IPS-18c (cell line): ENCODE results near the gene RNF126.
"Not testable (repeated sequence)": the region's sequence is repeated elsewhere in the genome, so short reads cannot be mapped to it uniquely, and the experiment has no call there.

ENCODE experiments used
- H3K4me3 ChIP-seq: 2 replicates; pipeline ENCODE4 v1.7.0; 2013; ENCODE audit warnings: low read depth, mild to moderate bottlenecking, low read length, moderate library complexity; ENCODE audit not compliant: insufficient read depth
- H3K9me3 ChIP-seq: one replicate; pipeline ENCODE4 v1.6.1; 2013; ENCODE audit warnings: mild to moderate bottlenecking, low read length, moderate library complexity; ENCODE audit not compliant: control insufficient read depth, insufficient read depth

The RNF126 gene

DNA sequence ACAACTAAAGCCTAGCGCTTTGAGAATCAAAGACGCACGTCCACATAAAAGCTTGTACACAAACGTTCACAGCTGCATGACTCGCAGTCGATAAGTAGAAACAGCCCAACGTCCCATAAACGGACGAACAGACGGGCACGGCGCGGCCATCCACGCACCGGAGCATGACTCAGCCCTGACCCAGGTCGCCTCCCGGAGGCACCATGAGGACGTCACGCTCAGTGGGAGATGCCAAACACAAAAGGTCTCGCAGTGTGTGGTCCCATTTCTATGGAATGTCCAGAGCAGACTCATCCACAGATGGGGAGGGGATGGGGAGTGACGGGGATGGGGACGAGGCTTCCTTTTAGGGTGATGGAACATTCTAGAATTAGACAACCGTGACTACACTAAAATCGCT lies 39.0 kb downstream of the RNF126 start:
- Histone ChIP-seq H3K4me3 (no peak overlapping the region), H3K9me3 (no peaks in the 10 kb centered on the region)

- Histone ChIP-seq H3K9me3 (no peaks in the 10 kb centered on the region), H3K4me3 (no peak overlapping the region)
These were observed 39.7 kb downstream of the RNF126 start for GRCh38 chr19:623175-623916.

- Histone ChIP-seq H3K9me3 (no peaks in the 10 kb centered on the region), H3K4me3 (no peak overlapping the region)
These were observed 40.3 kb downstream of the RNF126 start for GRCh38 chr19:622666-623065.

- Histone ChIP-seq H3K9me3 (no peaks in the 10 kb centered on the region), H3K4me3 (no peak overlapping the region)
These were observed 41.2 kb downstream of the RNF126 start for GRCh38 chr19:621819-622218.

DNA sequence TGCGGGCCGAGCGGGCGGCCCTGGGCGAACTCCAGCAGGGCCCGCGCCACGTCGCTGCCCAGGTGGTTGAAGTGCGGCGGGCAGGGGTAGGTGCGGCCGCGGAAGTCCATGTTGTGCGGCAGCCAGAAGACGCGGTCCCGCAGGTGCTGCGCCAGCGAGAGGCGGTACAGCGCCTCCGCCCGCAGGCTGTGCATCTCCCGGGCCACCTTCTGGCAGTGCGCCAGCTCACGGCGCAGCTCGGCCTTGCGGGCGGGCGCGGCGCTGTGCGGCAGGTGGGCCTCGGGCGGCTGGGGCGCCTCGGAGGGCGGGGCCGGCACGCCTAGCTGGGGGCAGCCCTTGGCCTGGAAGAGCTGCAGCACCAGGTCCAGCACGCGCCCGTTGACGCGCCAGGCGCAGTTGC lies 41.8 kb downstream of the RNF126 start:
- not testable (repeated sequence) for H3K4me3 ChIP-seq, H3K9me3 ChIP-seq

- Histone ChIP-seq H3K4me3 (no peak overlapping the region), H3K9me3 (no peaks in the 10 kb centered on the region)
These were observed 42.7 kb downstream of the RNF126 start for GRCh38 chr19:620166-620862.

DNA sequence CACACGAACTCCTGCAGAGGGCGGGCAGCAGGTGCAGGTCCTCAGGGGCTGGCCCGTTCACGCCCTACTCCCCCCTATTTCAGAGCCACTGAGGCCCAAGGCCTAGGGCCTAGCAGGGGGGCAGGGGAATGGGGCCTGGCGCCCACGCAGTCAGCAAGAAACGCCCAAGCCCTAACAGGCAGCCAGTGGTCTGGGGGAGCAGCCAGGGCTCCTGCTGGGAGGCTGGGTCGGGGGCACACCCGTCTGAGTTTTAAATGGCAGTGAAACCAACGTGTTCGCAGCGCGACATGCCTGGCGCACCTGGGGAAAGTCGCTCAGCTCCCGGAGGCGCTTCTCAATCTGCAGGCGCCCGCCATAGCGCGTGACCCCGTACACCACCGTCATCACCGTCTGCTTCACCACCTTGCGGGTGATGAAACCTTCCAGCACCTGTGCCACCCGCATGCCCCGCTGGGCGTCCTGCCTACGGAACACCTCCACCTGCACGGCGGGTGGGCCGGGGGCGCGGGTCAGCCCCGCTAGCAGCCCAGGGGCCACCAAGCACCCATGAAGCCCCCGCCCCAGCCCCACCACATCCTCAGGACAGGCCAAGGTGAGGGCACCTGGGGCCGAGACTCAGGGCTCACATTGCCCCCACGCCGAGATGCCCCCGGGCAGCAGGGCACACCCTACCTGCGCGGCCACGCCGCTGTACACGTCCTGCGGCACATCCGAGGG lies 43.6 kb downstream of the RNF126 start:
- no peak overlapping the region for H3K4me3 ChIP-seq
- H3K9me3 ChIP-seq = no peaks in the 10 kb centered on the region

DNA sequence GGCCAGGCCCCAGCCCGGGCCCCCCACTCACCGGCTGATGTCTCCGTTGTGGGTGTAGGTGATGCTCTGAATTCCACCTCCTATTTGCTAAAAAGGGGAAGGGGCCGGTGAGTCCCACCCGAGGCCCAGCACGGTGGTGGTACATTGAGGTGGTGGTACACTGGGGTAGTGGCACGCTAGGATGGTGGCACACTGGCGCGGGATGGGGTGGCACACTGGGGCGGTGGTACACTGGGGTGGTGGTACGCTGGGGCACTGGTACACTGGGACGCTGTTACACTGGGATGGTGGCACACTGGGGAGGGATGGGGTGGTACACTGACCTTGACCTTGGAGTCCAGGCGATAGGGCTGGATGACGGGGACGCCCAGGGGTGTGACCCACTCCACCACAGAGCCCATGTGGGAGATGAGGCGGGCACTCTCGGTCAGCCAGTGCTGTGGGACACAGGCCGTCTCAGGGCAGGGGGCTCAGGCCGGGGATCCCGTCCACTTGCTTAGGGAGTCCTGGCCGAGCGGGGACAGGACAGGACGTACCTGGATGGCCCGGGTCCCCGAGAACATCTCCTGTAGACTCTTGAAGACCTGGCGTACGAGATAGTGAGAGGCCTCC lies 44.2 kb downstream of the RNF126 start:
- Histone ChIP-seq H3K4me3 (no peak overlapping the region), H3K9me3 (peaks cover 2% of the 10 kb centered on the region)

- Histone ChIP-seq H3K9me3 (peaks cover 2% of the 10 kb centered on the region), H3K4me3 (no peak overlapping the region)
These were observed 44.8 kb downstream of the RNF126 start for GRCh38 chr19:618247-618619.

DNA sequence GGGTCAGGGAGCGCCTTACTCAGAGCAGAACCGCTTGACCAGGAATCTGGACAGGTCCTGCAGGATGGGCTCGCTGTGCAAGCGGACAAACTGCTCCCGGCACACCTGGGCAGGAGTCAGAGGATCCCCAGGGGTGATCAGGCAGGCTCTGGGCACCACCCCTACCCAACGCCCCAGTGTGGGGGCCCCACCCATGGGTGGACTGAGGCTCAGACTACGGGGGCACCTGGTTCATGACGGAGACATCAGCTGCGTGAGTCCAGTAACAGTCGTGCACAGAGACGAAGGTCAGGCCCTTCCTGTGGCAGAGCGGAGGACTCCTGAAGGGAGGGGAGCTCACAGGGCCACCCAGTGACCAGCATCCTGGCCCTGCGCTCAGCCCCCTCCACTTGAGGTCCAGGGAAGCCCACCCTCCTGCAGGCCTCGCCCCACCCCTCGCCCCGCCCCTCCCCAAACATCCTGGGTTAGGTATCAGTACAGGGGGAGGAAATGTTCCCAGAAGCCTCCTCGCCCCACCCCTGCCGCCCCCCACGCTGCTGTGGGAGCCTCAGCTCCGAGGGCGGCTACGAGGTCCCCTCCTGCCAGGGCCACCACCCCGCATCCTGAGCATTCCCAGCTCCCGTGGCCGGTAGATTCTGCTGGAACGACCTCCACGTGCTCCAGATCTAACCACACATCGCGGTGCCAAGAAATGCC lies 45.3 kb downstream of the RNF126 start:
- Histone ChIP-seq H3K4me3 (no peak overlapping the region), H3K9me3 (peaks cover 2% of the 10 kb centered on the region)

GRCh38 chr19:616747-617526 lies 46.1 kb downstream of the RNF126 start:
- peaks cover 2% of the 10 kb centered on the region for H3K9me3 ChIP-seq
- H3K4me3 ChIP-seq = no peak overlapping the region

DNA sequence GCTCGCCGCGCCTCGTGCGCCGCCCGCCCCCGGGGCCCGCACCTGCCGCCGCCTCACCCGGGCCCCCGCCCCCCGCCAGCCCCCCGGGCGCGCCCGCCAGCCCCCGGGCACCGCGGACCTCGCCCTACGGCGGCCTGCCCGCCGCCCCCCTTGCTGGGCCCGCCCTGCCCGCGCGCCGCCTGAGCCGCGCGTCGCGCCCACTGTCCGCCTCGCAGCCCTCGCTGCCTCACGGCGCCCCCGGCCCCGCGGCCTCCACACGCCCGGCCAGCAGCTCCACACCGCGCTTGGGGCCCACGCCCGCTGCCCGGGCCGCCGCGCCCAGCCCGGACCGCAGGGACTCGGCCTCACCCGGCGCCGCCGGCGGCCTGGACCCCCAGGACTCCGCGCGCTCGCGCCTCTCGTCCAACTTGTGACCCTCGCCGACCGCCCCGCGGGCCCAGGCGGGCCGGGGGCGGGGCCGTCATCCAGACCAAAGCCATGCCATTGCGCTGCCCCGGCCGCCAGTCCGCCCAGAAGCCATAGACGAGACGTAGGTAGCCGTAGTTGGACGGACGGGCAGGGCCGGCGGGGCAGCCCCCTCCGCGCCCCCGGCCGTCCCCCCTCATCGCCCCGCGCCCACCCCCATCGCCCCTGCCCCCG lies 46.8 kb downstream of the RNF126 start:
- H3K9me3 ChIP-seq = peaks cover 2% of the 10 kb centered on the region
- no peak overlapping the region for H3K4me3 ChIP-seq

GRCh38 chr19:615619-616018 lies 47.4 kb downstream of the RNF126 start:
- Histone ChIP-seq H3K9me3 (peaks cover 2% of the 10 kb centered on the region), H3K4me3 (no peak overlapping the region)

- no peak overlapping the region; the same call in 1 of the 2 replicates for H3K4me3 ChIP-seq
- H3K9me3 ChIP-seq = peaks cover 2% of the 10 kb centered on the region
These were observed 49.1 kb downstream of the RNF126 start for GRCh38 chr19:613732-614567.

GRCh38 chr19:612941-613340 lies 50.1 kb downstream of the RNF126 start:
- peaks cover 2% of the 10 kb centered on the region for H3K9me3 ChIP-seq

More at GRCh38 chr19:612941-613340, 50.1 kb downstream of the RNF126 start:
- H3K4me3 ChIP-seq = no peak overlapping the region
